Astrocyte (in vitro differentiated cells and primary cell): ENCODE data around the gene UBE2V1.

Experiments used
- EZH2 ChIP-seq: IDR thresholded peaks from 2 replicates; pipeline ENCODE4 v1.6.1; 2012; ENCODE audit warnings: mild to moderate bottlenecking, low read length, inconsistent platforms; ENCODE audit not compliant: insufficient read depth
- TF ChIP-seq, protein P1 (sequence below): IDR thresholded peaks from 2 replicates; pipeline ENCODE4 v1.5.1; 2011; ENCODE audit warnings: low read depth, mild to moderate bottlenecking, inconsistent platforms, low read length, moderate library complexity; ENCODE audit not compliant: insufficient read depth

GRCh38 chr20:50057714-50058053 is 55.3 kb downstream of the UBE2V1 start:
- TF ChIP-seq, protein P1, sequence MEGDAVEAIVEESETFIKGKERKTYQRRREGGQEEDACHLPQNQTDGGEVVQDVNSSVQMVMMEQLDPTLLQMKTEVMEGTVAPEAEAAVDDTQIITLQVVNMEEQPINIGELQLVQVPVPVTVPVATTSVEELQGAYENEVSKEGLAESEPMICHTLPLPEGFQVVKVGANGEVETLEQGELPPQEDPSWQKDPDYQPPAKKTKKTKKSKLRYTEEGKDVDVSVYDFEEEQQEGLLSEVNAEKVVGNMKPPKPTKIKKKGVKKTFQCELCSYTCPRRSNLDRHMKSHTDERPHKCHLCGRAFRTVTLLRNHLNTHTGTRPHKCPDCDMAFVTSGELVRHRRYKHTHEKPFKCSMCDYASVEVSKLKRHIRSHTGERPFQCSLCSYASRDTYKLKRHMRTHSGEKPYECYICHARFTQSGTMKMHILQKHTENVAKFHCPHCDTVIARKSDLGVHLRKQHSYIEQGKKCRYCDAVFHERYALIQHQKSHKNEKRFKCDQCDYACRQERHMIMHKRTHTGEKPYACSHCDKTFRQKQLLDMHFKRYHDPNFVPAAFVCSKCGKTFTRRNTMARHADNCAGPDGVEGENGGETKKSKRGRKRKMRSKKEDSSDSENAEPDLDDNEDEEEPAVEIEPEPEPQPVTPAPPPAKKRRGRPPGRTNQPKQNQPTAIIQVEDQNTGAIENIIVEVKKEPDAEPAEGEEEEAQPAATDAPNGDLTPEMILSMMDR = no peak
- no peak for TF ChIP-seq EZH2
